CD4-positive, alpha-beta T cell treated with Interleukin-6 at 100 ng/mL for 8 hours (primary cell): Measurements from ENCODE around the gene ZNF345.

Experiments
- DNase-seq: peaks from one replicate; pipeline ENCODE4 v3.0.0-alpha.2; 2020; ENCODE audit warnings: mixed read lengths, low spot score

ZNF345 gene

DNA sequence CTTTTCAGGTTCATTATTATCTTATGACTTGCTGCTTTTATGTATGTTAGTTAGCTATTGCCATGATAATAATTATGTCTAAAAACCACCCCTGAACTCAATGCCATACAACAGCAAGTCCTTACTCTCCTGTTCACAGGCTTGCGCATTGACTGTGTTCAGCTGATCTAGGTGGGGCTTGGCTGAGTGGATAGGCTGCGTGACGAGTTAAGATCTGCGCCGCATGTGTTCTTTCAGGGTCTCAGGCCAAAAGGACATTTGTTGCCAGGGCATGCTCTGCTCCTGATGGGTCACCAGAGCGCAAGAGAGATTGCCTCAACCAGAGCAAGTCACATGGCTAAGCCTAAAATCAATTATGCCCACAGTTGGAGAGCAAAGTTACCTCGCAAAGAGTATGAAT, 66.3 kb downstream of the ZNF345 start:
- no peak for DNase-seq

DNA sequence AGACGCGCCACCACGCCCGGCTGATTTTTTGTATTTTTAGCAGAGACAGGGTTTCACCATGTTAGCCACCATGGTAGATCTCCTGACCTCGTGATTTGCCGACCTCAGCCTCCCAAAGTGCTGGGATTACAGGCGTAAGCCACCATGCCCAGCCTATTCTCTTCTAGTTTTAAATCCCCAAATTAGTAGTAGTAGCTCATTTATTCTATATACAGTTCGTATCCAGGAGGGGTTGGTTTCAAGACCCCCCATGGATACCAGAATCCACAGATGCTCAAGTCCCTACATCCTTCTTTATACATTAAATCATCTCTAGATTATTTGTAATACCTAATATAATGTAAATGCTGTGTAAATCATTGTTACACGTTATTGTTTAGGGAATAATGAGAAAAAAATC, 67.4 kb downstream of the ZNF345 start:
- no peak for DNase-seq
